ENCODE measurements around the gene PXT1.
A peak's percentile ranks its signal among the peaks of the same experiment; 100 is the strongest.
"Not testable (repeated sequence)": the region's sequence is repeated elsewhere in the genome, so short reads cannot be mapped to it uniquely, and the experiment has no call there.

Gene PXT1

DNA sequence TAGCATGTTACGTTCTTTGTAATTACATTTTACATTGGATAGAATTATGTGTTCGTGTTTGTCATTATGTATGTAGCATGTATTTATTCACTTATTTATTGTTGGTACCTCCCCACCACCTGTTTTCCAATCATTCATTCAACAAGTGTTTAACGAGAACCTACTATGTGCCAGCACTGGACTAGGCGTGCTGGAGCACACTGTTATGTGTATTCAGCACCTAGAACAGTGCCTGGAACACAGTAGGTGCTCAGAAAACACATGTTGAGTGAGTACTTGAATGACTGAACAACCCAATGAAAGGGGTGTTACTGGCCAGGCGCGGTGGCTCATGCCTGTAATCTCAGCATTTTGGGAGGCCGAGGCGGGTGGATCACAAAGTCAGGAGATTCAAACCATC is 66.5 kb downstream of the PXT1 start:
- DNase-seq (ENCODE audit: low spot score), result no peak
- H3K27ac Mint-ChIP-seq, result no peak overlapping the region
- no peaks in the 10 kb centered on the region for H3K4me1 Mint-ChIP-seq (ENCODE audit: low read depth)
- H3K4me3 Mint-ChIP-seq, result no peak overlapping the region
- H3K27me3 Mint-ChIP-seq (ENCODE audit: low read depth), result peaks cover 11% of the 10 kb centered on the region
- no peaks in the 10 kb centered on the region for H3K36me3 Mint-ChIP-seq (ENCODE audit: low read depth)
- H3K9me3 Mint-ChIP-seq, result no peaks in the 10 kb centered on the region

GRCh38 chr6:36375644-36376155 is 67.0 kb downstream of the PXT1 start:
- H3K9me3 Mint-ChIP-seq, result no peaks in the 10 kb centered on the region
- H3K4me1 Mint-ChIP-seq (ENCODE audit: low read depth), result no peaks in the 10 kb centered on the region
- no peak for DNase-seq (ENCODE audit: low spot score)
- no peak overlapping the region for H3K27ac Mint-ChIP-seq
- no peaks in the 10 kb centered on the region for H3K36me3 Mint-ChIP-seq (ENCODE audit: low read depth)
- H3K27me3 Mint-ChIP-seq (ENCODE audit: low read depth), result peaks cover 11% of the 10 kb centered on the region
- H3K4me3 Mint-ChIP-seq, result no peak overlapping the region

DNA sequence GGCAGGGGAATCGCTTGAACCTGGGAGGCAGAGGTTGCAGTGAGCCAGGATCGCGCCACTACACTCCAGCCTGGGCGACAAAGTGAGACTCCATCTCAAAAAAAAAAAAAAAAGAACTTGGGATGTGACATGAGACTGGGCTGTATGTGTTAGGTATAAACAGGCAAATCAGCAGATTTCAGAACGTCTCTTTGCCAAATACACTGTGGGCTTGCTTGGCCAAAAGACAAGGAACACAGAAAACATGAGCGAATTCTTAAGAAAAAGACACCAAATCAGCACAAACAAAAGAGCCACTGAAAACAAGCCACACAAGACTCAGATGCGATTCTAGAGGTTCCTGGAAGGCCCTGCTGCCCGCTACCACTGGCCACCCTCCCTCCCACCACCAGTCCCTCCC is 67.7 kb downstream of the PXT1 start:
- no peak for DNase-seq (ENCODE audit: low spot score)
- Mint-ChIP-seq H3K36me3 (ENCODE audit: low read depth) (no peaks in the 10 kb centered on the region), H3K27me3 (ENCODE audit: low read depth) (peaks cover 9% of the 10 kb centered on the region), H3K27ac (no peak overlapping the region), H3K9me3 (no peaks in the 10 kb centered on the region), H3K4me3 (no peak overlapping the region), H3K4me1 (ENCODE audit: low read depth) (no peaks in the 10 kb centered on the region)

DNA sequence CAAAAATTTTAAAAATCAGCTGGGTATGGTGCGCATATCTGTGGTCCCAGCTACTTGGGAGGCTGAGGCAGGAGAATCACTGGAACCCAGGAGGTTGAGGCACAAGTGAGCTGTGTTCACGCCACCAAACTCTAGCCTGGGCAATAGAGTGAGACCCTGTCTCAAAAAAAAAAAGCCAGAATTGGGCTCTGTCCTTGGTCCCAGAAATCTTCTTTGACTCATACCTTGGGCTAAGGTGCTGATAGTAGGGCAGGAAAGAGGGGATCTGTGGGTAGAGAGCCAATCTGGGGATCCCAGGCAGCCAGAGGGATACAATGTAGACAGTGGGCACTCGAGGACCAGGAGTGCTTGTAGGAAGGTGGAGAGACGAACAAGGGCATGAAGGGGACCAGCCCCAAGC is 68.5 kb downstream of the PXT1 start:
- no peak for DNase-seq (ENCODE audit: low spot score)
- Mint-ChIP-seq H3K9me3 (no peaks in the 10 kb centered on the region), H3K4me3 (no peak overlapping the region), H3K27me3 (ENCODE audit: low read depth) (peaks cover 9% of the 10 kb centered on the region), H3K27ac (no peak overlapping the region), H3K36me3 (ENCODE audit: low read depth) (no peaks in the 10 kb centered on the region), H3K4me1 (ENCODE audit: low read depth) (no peaks in the 10 kb centered on the region)

DNA sequence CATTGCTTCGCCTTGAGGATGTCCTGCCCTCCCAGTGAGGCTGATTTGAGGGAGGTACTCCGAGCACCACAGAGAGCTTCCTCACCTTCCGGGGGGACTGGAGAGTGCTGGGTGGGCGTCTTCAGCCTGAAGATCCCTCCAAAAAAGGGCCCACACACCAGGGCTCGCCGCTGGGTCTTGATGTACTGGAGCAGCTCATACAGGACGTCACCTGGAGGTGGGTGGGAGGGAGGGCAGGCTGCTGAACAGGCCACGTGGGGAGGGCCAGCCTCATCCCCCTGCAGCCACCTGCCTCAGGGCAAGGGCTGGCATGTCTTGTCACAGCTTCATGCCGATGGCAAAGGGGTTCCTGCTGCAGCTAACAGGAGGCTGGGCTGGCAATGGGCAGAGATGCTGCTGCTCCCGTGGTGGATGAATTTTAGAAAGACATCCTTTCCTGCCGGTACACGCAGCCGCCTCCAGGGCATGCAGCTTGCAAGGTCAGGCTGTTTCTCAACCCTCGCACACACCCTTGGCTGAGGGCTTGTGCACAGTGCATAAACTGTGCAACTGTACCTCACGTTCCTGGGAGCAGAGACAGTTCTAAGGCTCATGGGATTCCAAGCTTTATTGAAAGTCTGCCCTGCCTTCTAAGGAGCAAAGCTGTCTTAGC is 69.2 kb downstream of the PXT1 start:
- H3K4me3 Mint-ChIP-seq, result no peak overlapping the region
- H3K9me3 Mint-ChIP-seq, result no peaks in the 10 kb centered on the region
- no peaks in the 10 kb centered on the region for H3K36me3 Mint-ChIP-seq (ENCODE audit: low read depth)
- H3K27me3 Mint-ChIP-seq (ENCODE audit: low read depth), result peaks cover 9% of the 10 kb centered on the region
- H3K27ac Mint-ChIP-seq, result no peak overlapping the region
- H3K4me1 Mint-ChIP-seq (ENCODE audit: low read depth), result no peaks in the 10 kb centered on the region
- DNase-seq (ENCODE audit: low spot score), result no peak

- Mint-ChIP-seq H3K4me3 (no peak overlapping the region), H3K9me3 (no peaks in the 10 kb centered on the region), H3K36me3 (ENCODE audit: low read depth) (no peaks in the 10 kb centered on the region), H3K4me1 (ENCODE audit: low read depth) (no peaks in the 10 kb centered on the region), H3K27ac (no peak overlapping the region), H3K27me3 (ENCODE audit: low read depth) (peaks cover 9% of the 10 kb centered on the region)
- no peak for DNase-seq (ENCODE audit: low spot score)
Measured at GRCh38 chr6:36372088-36372487, 70.6 kb downstream of the PXT1 start.

DNA sequence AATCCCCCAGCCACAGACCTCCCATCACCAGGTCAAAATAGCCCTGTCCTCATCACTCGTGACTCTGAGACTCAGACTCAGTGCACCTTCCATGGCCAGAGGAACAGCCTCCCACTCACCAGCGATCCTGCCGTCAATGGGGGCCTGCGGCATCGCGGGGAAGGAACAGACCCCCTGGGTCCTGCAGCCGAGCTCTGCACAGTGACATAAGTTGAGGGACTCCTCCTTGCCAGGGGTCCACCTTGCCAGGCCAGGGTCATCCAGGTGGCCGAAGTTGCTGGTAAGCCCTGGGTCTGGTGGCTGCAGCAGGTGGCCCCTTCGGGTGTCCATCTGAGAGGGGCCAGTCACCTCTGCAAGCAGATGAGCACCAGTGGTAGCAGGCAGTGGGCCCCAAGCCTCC is 71.4 kb downstream of the PXT1 start:
- no peaks in the 10 kb centered on the region for H3K9me3 Mint-ChIP-seq
- no peaks in the 10 kb centered on the region for H3K36me3 Mint-ChIP-seq (ENCODE audit: low read depth)

GRCh38 chr6:36370638-36371037 is 72.0 kb downstream of the PXT1 start:
- Mint-ChIP-seq H3K9me3 (no peaks in the 10 kb centered on the region), H3K27ac (no peak overlapping the region), H3K36me3 (ENCODE audit: low read depth) (no peaks in the 10 kb centered on the region), H3K4me3 (no peak overlapping the region), H3K4me1 (ENCODE audit: low read depth) (no peaks in the 10 kb centered on the region), H3K27me3 (ENCODE audit: low read depth) (peaks cover 9% of the 10 kb centered on the region)
- DNase-seq (ENCODE audit: low spot score), result no peak

More for the DNA sequence above, 71.4 kb downstream of the PXT1 start:
- Mint-ChIP-seq H3K27ac (no peak overlapping the region), H3K27me3 (ENCODE audit: low read depth) (peaks cover 9% of the 10 kb centered on the region), H3K4me1 (ENCODE audit: low read depth) (no peaks in the 10 kb centered on the region), H3K4me3 (no peak overlapping the region)
- DNase-seq (ENCODE audit: low spot score), result no peak

- H3K4me3 Mint-ChIP-seq, result no peak overlapping the region
- DNase-seq (ENCODE audit: low spot score), result no peak
- no peak overlapping the region for H3K27ac Mint-ChIP-seq
- H3K27me3 Mint-ChIP-seq (ENCODE audit: low read depth), result peaks cover 7% of the 10 kb centered on the region
- H3K9me3 Mint-ChIP-seq, result no peaks in the 10 kb centered on the region
- H3K4me1 Mint-ChIP-seq (ENCODE audit: low read depth), result peaks cover 2% of the 10 kb centered on the region
- H3K36me3 Mint-ChIP-seq (ENCODE audit: low read depth), result no peaks in the 10 kb centered on the region
Measured at GRCh38 chr6:36368921-36369865, 73.5 kb downstream of the PXT1 start.

- Mint-ChIP-seq H3K4me3 (no peak overlapping the region), H3K36me3 (ENCODE audit: low read depth) (no peaks in the 10 kb centered on the region), H3K27ac (no peak overlapping the region), H3K9me3 (no peaks in the 10 kb centered on the region), H3K27me3 (ENCODE audit: low read depth) (peaks cover 7% of the 10 kb centered on the region), H3K4me1 (ENCODE audit: low read depth) (peaks cover 2% of the 10 kb centered on the region)
- DNase-seq (ENCODE audit: low spot score), result no peak
Measured at GRCh38 chr6:36368421-36368820, 74.2 kb downstream of the PXT1 start.

DNA sequence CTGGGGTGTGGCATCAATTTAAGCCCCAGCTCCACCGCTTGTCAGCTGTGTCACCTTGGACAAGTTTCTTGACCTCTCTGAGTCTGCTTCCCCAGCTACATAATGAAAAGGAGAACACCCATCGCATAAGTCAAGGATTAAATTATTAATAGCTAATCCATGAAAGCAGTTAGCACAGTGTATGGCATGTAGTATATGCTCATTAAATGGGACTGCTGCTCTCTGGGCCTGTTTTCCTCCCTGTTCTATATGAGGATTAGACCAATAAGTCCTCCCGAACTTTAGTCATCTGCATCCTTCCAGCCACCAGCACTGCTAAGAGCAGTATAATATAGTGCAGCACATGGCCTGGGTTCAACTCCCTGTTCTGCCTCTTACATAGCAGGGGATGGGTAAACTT is 74.9 kb downstream of the PXT1 start:
- H3K27me3 Mint-ChIP-seq (ENCODE audit: low read depth), result peaks cover 4% of the 10 kb centered on the region
- no peak overlapping the region for H3K27ac Mint-ChIP-seq
- DNase-seq (ENCODE audit: low spot score), result no peak
- no peak overlapping the region for H3K4me3 Mint-ChIP-seq
- H3K9me3 Mint-ChIP-seq, result no peaks in the 10 kb centered on the region
- H3K4me1 Mint-ChIP-seq (ENCODE audit: low read depth), result peaks cover 2% of the 10 kb centered on the region
- H3K36me3 Mint-ChIP-seq (ENCODE audit: low read depth), result no peaks in the 10 kb centered on the region

- peak; percentile 21 for DNase-seq (ENCODE audit: low spot score)
- Mint-ChIP-seq H3K9me3 (no peaks in the 10 kb centered on the region), H3K27me3 (ENCODE audit: low read depth) (no peaks in the 10 kb centered on the region), H3K36me3 (ENCODE audit: low read depth) (no peaks in the 10 kb centered on the region), H3K4me1 (ENCODE audit: low read depth) (peaks cover 5% of the 10 kb centered on the region), H3K27ac (no peak overlapping the region), H3K4me3 (no peak overlapping the region)
Measured at GRCh38 chr6:36364669-36365479, 77.8 kb downstream of the PXT1 start.

- H3K27ac Mint-ChIP-seq; H3K36me3 Mint-ChIP-seq (ENCODE audit: low read depth): not testable (repeated sequence)
Measured at GRCh38 chr6:36364061-36364635, 78.5 kb downstream of the PXT1 start.

More at GRCh38 chr6:36364061-36364635, 78.5 kb downstream of the PXT1 start:
- H3K9me3 Mint-ChIP-seq; H3K4me1 Mint-ChIP-seq (ENCODE audit: low read depth); DNase-seq (ENCODE audit: low spot score); H3K4me3 Mint-ChIP-seq; H3K27me3 Mint-ChIP-seq (ENCODE audit: low read depth): not testable (repeated sequence)

All from T-helper 2 cell treated with Interferon-gamma antibody and Interleukin-4, amounts not matched to agents 5 μg/mL and 100 μg/mL, for 36 hours (primary cell).